HG03103 (cell line): ENCODE data around the gene RDX.
A peak's percentile ranks its signal among the peaks of the same experiment; 100 is the strongest.

Experiments
- ATAC-seq: cut with Tn5 transposase; IDR thresholded peaks from one replicate; pipeline ENCODE4 v1.9.1; 2021; ENCODE audit warnings: low read depth; ENCODE audit not compliant: unreplicated experiment

Gene RDX

GRCh38 chr11:110296226-110297075 is at the start of gene RDX:
RDX (minus strand) TSS chr11:110296614; CDS start chr11:110279692, 16,922 bp downstream.
- ATAC-seq: peak; percentile 61

DNA sequence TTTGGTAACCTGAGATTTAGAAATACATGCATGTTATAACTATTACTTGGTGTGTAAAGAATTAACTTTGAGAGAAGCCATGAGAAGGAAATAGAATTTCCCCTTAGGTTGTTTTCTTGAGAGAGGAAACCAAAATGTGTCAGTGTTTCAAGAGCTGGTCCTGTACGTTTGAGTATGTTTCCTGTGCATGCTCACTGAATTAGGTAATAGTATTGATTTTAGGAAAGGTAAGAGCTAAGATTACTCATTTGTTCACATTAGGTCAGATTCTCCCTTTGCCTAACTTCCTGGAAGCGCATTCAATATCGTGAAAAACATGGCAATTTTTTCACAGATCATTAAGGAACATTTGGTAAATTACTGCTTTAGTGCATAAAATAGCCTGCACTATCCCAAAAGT is 49.3 kb upstream of the RDX start:
- no peak for ATAC-seq

GRCh38 chr11:110340436-110340835 is 44.0 kb upstream of the RDX start:
- no peak for ATAC-seq

DNA sequence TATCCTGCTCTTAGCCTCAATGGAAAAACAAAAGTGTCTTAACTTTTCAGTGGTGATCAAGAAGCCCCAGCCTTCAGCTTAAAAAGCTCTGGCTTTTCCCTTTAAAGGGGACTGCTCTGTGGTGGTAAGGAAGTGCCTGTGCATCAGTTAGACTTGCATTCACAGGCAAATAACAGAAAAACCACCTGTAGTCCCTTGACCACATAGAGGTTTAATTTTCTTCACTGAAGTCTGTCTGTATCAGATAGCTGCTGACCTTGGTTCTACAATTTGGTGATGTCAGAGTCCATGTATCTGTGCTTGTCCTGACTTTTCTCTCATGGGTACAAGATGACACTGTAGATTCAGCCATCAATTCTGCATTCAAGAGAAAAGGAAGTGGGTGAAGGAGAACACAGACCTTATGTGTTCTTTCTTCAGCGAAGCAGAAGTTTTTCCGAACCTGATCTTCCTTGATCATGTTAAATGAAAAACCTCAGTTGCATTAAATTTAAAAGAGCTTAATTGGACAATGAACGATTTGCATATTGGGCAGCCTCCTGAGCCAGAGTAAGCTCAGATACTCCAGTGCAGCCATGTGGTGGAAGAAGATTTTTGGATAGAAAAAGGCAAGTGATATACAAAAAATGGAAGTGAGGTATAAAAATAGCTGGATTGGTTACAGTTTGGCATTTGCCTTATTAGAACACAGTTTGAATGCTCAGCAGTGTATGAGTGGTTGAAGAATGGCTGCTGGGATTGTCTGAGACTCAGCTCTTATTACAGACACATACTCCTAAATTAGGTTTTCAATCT is 43.2 kb upstream of the RDX start:
- no peak for ATAC-seq

GRCh38 chr11:110338684-110339083 is 42.3 kb upstream of the RDX start:
- no peak for ATAC-seq

DNA sequence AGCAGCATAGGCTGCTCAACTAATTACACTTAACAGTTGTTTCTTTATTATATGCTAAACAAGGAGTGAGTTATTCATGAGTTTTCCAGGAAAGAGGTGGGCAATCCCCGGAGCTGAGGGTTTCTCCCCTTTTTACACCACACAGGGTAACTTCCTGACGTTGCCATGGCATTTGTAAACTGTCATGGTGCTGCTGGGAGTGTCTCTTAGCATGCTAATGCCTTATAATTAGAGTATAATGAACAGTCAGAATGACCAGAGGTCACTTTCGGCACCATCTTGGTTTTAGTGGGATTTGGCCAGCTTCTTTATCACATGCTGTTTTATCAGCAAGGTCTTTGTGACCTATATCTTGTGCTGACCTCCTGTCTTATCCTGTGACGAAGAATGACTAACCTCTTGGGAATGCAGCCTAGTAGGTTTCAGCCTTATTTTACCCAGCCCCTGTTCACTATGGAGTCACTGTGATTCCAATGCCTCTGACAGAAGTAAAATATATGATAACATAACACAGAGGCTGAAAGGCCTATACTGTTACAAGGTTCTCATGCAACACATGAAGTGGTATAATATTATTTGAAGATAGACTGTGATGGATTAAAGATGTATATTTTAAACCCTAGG is 41.3 kb upstream of the RDX start:
- no peak for ATAC-seq

DNA sequence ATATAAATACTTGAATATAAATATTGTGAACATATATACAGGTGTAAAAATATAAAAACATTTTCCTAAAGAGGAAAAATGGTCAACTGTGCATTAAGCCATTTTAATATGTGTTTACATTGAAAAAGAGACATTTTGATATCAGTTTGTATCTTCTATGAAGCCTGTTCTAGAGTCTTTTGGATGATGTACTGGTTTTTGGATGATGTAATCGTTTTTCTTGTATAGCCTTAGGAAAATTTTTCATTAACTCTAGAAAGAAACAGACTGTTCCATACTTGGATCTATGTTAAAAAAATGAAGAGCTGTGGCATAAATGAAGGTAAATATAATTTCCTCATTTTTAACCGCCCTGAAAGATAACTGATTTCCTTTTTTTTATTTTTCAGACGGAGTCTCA is 39.6 kb upstream of the RDX start:
- no peak for ATAC-seq

DNA sequence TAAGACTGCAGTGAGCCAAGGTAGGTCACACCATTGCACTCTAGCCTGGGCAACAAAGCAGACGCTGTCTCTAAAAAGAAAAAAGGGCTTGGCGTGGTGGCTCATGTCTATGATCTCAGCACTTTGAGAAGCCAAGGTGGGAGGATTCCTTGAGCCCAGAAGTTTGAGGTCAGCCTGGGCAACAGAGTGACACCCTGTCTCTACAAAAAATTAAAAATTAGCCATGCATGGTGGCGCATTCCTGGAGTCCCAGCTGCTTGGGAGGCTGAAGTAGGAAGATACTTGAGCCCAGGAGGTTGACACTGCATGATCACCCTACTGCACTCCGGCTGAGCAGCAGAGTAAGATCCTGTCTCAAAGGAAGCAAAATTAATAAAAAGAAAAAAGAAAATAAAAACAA is 38.9 kb upstream of the RDX start:
- no peak for ATAC-seq

DNA sequence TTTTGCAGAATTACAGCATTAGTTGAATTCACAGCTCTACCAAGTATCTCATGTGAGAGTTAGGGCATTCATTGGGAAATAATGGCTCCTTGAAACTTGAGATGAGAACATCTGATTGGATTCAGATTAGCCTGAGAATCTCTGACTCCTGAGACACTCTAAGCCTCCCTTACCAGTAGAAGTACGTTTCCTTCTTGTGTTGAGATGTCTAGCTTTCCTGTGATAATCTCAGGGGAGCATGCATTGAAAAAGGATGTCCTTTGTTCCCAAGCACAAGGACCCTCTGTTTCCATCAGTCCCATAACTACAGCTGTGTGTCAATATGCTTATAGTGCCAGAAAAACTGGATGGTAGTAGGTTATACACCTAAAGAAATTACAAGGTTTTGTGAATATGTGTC is 35.2 kb upstream of the RDX start:
- ATAC-seq: no peak

- ATAC-seq: no peak
These were observed 33.0 kb upstream of the RDX start for GRCh38 chr11:110329445-110329844.

DNA sequence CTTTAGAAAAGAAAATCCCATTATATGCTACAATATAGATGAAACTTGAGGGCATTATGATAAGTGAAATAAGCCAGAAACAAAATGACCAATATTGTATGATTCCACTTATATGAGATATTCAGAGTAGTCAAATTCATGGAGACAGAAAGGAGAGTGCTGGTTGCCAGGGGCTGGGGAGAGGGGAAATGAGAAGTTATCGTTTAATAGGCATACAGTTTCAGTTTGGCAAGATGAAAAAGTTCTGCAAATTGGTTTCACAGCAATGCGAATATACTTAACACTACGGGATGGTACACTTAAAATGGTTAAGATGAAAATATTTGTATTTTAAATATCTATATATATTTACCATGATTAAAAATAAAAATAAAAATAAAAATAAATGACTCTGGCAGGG is 31.1 kb upstream of the RDX start:
- ATAC-seq: no peak

GRCh38 chr11:110323786-110324185 is 27.4 kb upstream of the RDX start:
- ATAC-seq: no peak

DNA sequence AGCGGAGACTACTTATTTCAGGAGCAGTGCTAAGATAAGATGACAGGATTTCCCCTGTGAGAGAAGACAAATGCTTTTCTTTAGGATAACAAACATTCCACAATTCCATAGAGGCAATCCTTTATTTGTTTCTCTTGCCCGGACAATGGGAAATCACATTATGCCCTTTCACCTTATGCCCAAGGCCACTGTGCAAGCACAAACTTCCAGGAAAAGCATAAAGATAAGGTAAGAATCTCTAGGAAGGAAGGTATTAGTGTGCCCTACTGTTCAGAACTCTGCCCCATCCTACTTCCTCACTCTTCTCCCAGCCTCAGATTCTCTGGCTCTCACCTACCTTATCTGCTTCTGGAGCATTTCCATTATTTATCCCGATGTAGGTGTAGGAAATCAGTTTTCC is 23.1 kb upstream of the RDX start:
- no peak for ATAC-seq

GRCh38 chr11:110318638-110319404 is 22.4 kb upstream of the RDX start:
- ATAC-seq: no peak

- ATAC-seq: no peak
These were observed 21.1 kb upstream of the RDX start for GRCh38 chr11:110317516-110317932.

GRCh38 chr11:110314366-110315095 is 18.1 kb upstream of the RDX start:
- no peak for ATAC-seq

DNA sequence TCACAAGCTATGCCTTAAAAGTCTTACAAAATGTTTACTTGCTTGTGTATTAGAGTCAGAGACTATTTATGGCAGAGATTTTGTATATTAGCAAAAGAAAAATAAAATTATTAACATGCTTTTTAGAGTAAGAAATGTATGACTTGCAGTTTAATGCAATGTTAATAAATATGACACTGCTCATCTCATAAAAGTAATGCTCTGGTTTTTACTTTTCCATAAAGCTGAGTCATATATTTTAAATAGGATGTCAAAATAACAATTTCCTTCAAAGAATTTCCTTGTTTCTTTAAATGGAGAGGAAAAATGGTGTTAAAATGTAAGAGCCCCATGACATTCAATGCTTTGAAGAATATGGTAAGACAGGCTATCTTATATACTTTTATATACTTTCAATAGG is 16.3 kb upstream of the RDX start:
- ATAC-seq: no peak

DNA sequence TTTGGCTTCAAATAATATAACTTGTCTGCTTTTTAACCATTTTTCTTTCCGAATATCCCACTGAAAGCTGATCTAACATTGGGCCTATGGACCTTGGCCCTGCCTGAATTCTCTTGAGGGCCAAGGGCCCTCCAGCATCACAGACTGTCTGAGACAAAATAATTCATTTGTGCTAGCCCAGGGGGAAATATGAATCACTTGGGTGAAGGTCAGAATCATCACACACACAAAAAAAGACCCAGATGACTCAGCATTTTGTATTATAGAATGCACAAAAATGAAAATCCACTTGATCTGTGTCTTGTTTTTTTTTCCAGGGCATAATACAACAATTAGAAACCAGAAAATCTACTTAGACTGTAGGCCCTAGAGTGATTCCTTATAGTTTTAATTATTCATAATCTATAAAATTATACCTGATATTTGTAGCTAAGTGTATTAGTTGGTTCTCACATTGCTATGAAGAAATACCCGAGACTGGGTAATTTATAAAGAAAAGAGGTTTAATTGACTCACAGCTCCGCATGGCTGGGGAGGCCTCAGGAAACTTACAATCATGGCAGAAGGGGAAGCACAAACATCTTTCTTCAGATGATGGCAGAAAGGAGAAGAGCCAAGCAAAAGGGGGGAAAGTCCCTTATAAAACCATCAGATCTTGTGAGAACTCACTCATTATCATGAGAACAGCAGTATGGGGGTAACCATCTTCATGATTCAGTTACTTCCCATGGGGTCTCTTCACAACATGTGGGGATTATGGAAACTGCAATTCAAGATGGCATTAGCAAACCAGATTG is 15.6 kb upstream of the RDX start:
- no peak for ATAC-seq

GRCh38 chr11:110308071-110308470 is 11.7 kb upstream of the RDX start:
- no peak for ATAC-seq
